Neural cell (in vitro differentiated cells): ENCODE data around the gene FAM219A. TPM values are rescaled to one million over a fixed set of nuclear protein-coding genes. Genes with fewer than 3 reads are reported as not detected.

ENCODE experiments used
- H2AFZ ChIP-seq: fragments of 200-600, 300-800 bp; sonication (generic), shearing (Covaris generic); 2 replicates; pipeline ENCODE4 v1.6.0; 2014; ENCODE audit warnings: low read depth, mild to moderate bottlenecking, antibody characterized with exemption, low read length, moderate library complexity
- H3F3A ChIP-seq: fragments of 200-600 bp; shearing (Covaris generic); 2 replicates; pipeline ENCODE4 v1.6.1; 2016; ENCODE audit warnings: mild to moderate bottlenecking, moderate library complexity, mixed read lengths, antibody characterized with exemption, low read length; ENCODE audit not compliant: insufficient read depth, poor library complexity, severe bottlenecking
- H3K27ac ChIP-seq: fragments of 200-600, 300-800 bp; sonication (generic), shearing (Covaris generic); 2 replicates; pipeline ENCODE4 v1.5.1; 2014; ENCODE audit warnings: mild to moderate bottlenecking, low read length, moderate library complexity
- H3K27me3 ChIP-seq: fragments of 300-800, 200-600 bp; sonication (generic), shearing (Covaris generic); 2 replicates; pipeline ENCODE4 v1.6.0; 2014; ENCODE audit warnings: mild to moderate bottlenecking, low read depth, low read length, moderate library complexity; ENCODE audit not compliant: insufficient read depth
- H3K36me3 ChIP-seq: fragments of 300-800, 200-600 bp; sonication (generic), shearing (Covaris generic); 2 replicates; pipeline ENCODE4 v1.5.1; 2014; ENCODE audit warnings: mild to moderate bottlenecking, antibody characterized with exemption, low read length, moderate library complexity; ENCODE audit not compliant: insufficient read depth
- H3K4me2 ChIP-seq: fragments of 300-800, 200-600 bp; sonication (generic), shearing (Covaris generic); 2 replicates; pipeline ENCODE4 v1.6.0; 2014; ENCODE audit warnings: mild to moderate bottlenecking, low read length
- H3K4me3 ChIP-seq: fragments of 300-800, 200-600 bp; sonication (generic), shearing (Covaris generic); 2 replicates; pipeline ENCODE4 v1.5.1; 2014; ENCODE audit warnings: mild to moderate bottlenecking, low read length, moderate library complexity
- H3K79me2 ChIP-seq: fragments of 200-600 bp; shearing (Covaris generic); replicated peaks from 2 replicates; pipeline ENCODE4 v1.6.0; 2014; ENCODE audit warnings: mild to moderate bottlenecking, low read length, moderate library complexity; ENCODE audit not compliant: insufficient read depth
- H3K9ac ChIP-seq: fragments of 300-800, 200-600 bp; sonication (generic), shearing (Covaris generic); 2 replicates; pipeline ENCODE4 v1.6.1; 2016; ENCODE audit warnings: mild to moderate bottlenecking, low read length, mixed read lengths
- H3K9me2 ChIP-seq: fragments of 200-600 bp; shearing (Covaris generic); 2 replicates; pipeline ENCODE4 v1.6.1; 2016; ENCODE audit warnings: mild to moderate bottlenecking, low read length, mixed read lengths; ENCODE audit not compliant: insufficient read depth
- H3K9me3 ChIP-seq: fragments of 200-600, 300-800 bp; sonication (generic), shearing (Covaris generic); 2 replicates; pipeline ENCODE4 v1.6.1; 2016; ENCODE audit warnings: mild to moderate bottlenecking, mixed run types, low read length, moderate library complexity, mixed read lengths
- H4K20me1 ChIP-seq: fragments of 200-600 bp; shearing (Covaris generic); 2 replicates; pipeline ENCODE4 v1.6.1; 2016; ENCODE audit warnings: mild to moderate bottlenecking, mixed run types; ENCODE audit not compliant: insufficient read depth
- EP300 ChIP-seq: fragments of 450-650 bp; conservative IDR thresholded peaks from 2 replicates; pipeline ENCODE4 v1.6.1; 2014; ENCODE audit warnings: antibody characterized with exemption, mild to moderate bottlenecking, moderate library complexity; ENCODE audit not compliant: poor library complexity, severe bottlenecking
- EZH2 ChIP-seq: fragments of 200-600, 300-800 bp; shearing (Covaris generic), sonication (generic); IDR thresholded peaks from 2 replicates; pipeline ENCODE4 v1.6.1; 2014; ENCODE audit warnings: antibody characterized with exemption, low read length, borderline replicate concordance, mild to moderate bottlenecking; ENCODE audit not compliant: insufficient read depth, poor library complexity, severe bottlenecking
- MXI1 ChIP-seq: fragments of 450-650 bp; conservative IDR thresholded peaks from 2 replicates; pipeline ENCODE4 v1.6.1; 2014; ENCODE audit warnings: antibody characterized with exemption, mild to moderate bottlenecking; ENCODE audit not compliant: poor library complexity, severe bottlenecking
- POLR2AphosphoS5 ChIP-seq: IDR thresholded peaks from 2 replicates; pipeline ENCODE4 v1.6.1; 2012
- RAD21 ChIP-seq: fragments of 450-650 bp; conservative IDR thresholded peaks from 2 replicates; pipeline ENCODE4 v1.6.1; 2014; ENCODE audit warnings: antibody characterized with exemption, mild to moderate bottlenecking, moderate library complexity
- SMC3 ChIP-seq: fragments of 450-650 bp; conservative IDR thresholded peaks from 2 replicates; pipeline ENCODE4 v1.6.1; 2014; ENCODE audit warnings: antibody characterized with exemption, mild to moderate bottlenecking, moderate library complexity; ENCODE audit not compliant: poor library complexity
- TAF1 ChIP-seq: IDR thresholded peaks from 2 replicates; pipeline ENCODE4 v1.6.1; 2012; ENCODE audit warnings: low read depth
- polyA plus RNA-seq: library from polyadenylated mRNA; depleted of rRNA; stranded (reverse); fragments of >200 nt; gene quantifications from 2 replicates; pipeline ENCODE4 v1.2.3, GENCODE V29; 2014
- TF ChIP-seq, protein P1 (sequence below): fragments of 450-650 bp; IDR thresholded peaks from 2 replicates; pipeline ENCODE4 v1.5.1; 2014; ENCODE audit warnings: antibody characterized with exemption, mild to moderate bottlenecking, moderate library complexity; ENCODE audit not compliant: poor library complexity, severe bottlenecking
- TF ChIP-seq, protein P2 (sequence below): IDR thresholded peaks from 2 replicates; pipeline ENCODE4 v1.6.1; 2012; ENCODE audit warnings: borderline replicate concordance

The FAM219A gene
- polyA plus RNA-seq, 1 donor from 2014 or later: 56.6 TPM

DNA sequence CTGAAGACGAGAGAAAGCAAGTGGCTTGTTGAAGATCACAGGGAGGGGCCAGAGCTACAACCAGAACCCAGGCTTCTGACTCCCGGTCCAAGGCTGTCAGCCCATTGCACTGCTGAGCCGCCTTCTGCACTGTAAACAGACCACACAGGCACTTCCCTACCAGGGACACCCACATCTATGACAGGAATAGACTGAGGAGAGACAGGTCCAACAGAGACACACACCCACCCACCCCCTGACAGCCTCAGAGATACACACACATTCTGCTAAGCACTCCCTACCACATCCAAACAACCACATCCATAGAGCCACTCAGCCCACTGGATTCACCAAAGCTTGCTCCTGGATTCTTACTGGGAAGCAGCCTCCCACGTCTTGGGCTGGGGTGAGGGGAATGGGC, 58.6 kb downstream of the FAM219A start:
- Histone ChIP-seq H3K27ac (no peak overlapping the region), H3K4me3 (no peak overlapping the region), H2AFZ (no peak overlapping the region), H4K20me1 (no peaks in the 10 kb centered on the region), H3K9me3 (no peaks in the 10 kb centered on the region), H3K4me2 (no peak overlapping the region), H3K9me2 (no peaks in the 10 kb centered on the region), H3K36me3 (no peaks in the 10 kb centered on the region), H3K27me3 (no peaks in the 10 kb centered on the region), H3K79me2 (no peaks in the 10 kb centered on the region), H3F3A (no peaks in the 10 kb centered on the region), H3K9ac (no peak overlapping the region)
- TF ChIP-seq, protein P1, sequence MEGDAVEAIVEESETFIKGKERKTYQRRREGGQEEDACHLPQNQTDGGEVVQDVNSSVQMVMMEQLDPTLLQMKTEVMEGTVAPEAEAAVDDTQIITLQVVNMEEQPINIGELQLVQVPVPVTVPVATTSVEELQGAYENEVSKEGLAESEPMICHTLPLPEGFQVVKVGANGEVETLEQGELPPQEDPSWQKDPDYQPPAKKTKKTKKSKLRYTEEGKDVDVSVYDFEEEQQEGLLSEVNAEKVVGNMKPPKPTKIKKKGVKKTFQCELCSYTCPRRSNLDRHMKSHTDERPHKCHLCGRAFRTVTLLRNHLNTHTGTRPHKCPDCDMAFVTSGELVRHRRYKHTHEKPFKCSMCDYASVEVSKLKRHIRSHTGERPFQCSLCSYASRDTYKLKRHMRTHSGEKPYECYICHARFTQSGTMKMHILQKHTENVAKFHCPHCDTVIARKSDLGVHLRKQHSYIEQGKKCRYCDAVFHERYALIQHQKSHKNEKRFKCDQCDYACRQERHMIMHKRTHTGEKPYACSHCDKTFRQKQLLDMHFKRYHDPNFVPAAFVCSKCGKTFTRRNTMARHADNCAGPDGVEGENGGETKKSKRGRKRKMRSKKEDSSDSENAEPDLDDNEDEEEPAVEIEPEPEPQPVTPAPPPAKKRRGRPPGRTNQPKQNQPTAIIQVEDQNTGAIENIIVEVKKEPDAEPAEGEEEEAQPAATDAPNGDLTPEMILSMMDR: no peak
- no peak for TF ChIP-seq SMC3
- TF ChIP-seq, protein P2, sequence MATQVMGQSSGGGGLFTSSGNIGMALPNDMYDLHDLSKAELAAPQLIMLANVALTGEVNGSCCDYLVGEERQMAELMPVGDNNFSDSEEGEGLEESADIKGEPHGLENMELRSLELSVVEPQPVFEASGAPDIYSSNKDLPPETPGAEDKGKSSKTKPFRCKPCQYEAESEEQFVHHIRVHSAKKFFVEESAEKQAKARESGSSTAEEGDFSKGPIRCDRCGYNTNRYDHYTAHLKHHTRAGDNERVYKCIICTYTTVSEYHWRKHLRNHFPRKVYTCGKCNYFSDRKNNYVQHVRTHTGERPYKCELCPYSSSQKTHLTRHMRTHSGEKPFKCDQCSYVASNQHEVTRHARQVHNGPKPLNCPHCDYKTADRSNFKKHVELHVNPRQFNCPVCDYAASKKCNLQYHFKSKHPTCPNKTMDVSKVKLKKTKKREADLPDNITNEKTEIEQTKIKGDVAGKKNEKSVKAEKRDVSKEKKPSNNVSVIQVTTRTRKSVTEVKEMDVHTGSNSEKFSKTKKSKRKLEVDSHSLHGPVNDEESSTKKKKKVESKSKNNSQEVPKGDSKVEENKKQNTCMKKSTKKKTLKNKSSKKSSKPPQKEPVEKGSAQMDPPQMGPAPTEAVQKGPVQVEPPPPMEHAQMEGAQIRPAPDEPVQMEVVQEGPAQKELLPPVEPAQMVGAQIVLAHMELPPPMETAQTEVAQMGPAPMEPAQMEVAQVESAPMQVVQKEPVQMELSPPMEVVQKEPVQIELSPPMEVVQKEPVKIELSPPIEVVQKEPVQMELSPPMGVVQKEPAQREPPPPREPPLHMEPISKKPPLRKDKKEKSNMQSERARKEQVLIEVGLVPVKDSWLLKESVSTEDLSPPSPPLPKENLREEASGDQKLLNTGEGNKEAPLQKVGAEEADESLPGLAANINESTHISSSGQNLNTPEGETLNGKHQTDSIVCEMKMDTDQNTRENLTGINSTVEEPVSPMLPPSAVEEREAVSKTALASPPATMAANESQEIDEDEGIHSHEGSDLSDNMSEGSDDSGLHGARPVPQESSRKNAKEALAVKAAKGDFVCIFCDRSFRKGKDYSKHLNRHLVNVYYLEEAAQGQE: no peak
- no peak for TF ChIP-seq RAD21
- TF ChIP-seq MXI1: no peak
- no peak for TF ChIP-seq EZH2
- no peak for TF ChIP-seq EP300
- TF ChIP-seq TAF1: no peak
- no peak for TF ChIP-seq POLR2AphosphoS5

DNA sequence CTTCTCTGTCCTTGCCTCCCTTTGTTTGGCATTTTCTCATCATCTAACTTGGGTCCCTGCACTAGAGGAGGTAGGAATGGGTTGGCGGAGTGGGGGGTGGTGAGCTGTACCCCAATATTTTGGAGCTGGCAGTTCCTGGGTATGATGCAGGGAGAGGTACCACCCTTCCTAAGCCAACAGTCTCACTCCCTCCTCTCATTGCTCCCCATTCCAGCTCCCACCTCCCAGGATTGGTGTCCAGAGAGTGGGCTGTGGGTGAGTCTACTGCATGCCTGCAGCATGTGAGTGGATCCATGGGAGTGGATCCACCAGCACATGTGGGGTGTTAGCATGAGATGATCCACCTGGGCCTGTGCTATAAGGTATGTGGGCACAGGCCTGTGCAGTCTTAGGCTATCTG, 59.5 kb downstream of the FAM219A start:
- Histone ChIP-seq H4K20me1 (no peaks in the 10 kb centered on the region), H3K27me3 (no peaks in the 10 kb centered on the region), H3K9me3 (no peaks in the 10 kb centered on the region), H3K4me3 (no peak overlapping the region), H3K9me2 (no peaks in the 10 kb centered on the region), H2AFZ (no peak overlapping the region), H3K4me2 (no peak overlapping the region), H3K36me3 (no peaks in the 10 kb centered on the region), H3K9ac (no peak overlapping the region), H3K79me2 (no peaks in the 10 kb centered on the region), H3F3A (no peaks in the 10 kb centered on the region), H3K27ac (no peak overlapping the region)
- TF ChIP-seq, protein P2: no peak
- no peak for TF ChIP-seq POLR2AphosphoS5
- TF ChIP-seq, protein P1: no peak
- TF ChIP-seq RAD21: no peak
- TF ChIP-seq MXI1: no peak
- TF ChIP-seq TAF1: no peak
- TF ChIP-seq EP300: no peak
- TF ChIP-seq EZH2: no peak
- TF ChIP-seq SMC3: no peak
